Cardiac muscle cell (in vitro differentiated cells and primary cell): ENCODE data around the gene EDRF1. TPM values are rescaled to one million over a fixed set of nuclear protein-coding genes. Genes with fewer than 3 reads are reported as not detected.

ENCODE experiments used
- DNase-seq, 2 donors: peaks; one replicate each; pipeline versions ENCODE4 v3.0.0 to v3.0.0-alpha.2; 2010 to 2017; ENCODE audit warnings: low read depth in 1 of 2, low spot score in 1 of 2
- H3K27ac ChIP-seq: fragments of 200-600 bp; sonication (generic); 2 replicates; pipeline ENCODE4 v1.5.1; 2016
- H3K27me3 ChIP-seq: fragments of 200-600 bp; sonication (generic); 2 replicates; pipeline ENCODE4 v1.6.0; 2016; ENCODE audit warnings: control low read depth
- H3K36me3 ChIP-seq: fragments of 200-600 bp; sonication (generic); 2 replicates; pipeline ENCODE4 v1.5.1; 2016; ENCODE audit warnings: control low read depth
- H3K4me1 ChIP-seq: fragments of 200-600 bp; sonication (generic); 2 replicates; pipeline ENCODE4 v1.8.1; 2017; ENCODE audit warnings: low read depth, mild to moderate bottlenecking, mixed run types
- H3K4me3 ChIP-seq: fragments of 200-600 bp; sonication (generic); 2 replicates; pipeline ENCODE4 v1.5.1; 2016; ENCODE audit warnings: mild to moderate bottlenecking
- H3K9me3 ChIP-seq: fragments of 200-600 bp; sonication (generic); 2 replicates; pipeline ENCODE4 v1.5.1; 2017; ENCODE audit warnings: low read depth, mild to moderate bottlenecking, control low read depth
- polyA plus RNA-seq: library from polyadenylated mRNA; unstranded; fragments of >200 nt; fragmentation: Nextera tagmentation; extraction: Ambion mirVana; gene quantifications from 2 replicates; pipeline ENCODE4 v1.2.1, GENCODE V29; 2016
- total RNA-seq: library from RNA; depleted of rRNA; stranded (reverse); fragments of >200 nt; gene quantifications from 2 replicates; pipeline ENCODE4 v1.2.3, GENCODE V29; 2016
- TF ChIP-seq, protein P1 (sequence below): IDR thresholded peaks from 2 replicates; pipeline ENCODE4 v1.5.1; 2012; ENCODE audit warnings: low read depth, mild to moderate bottlenecking, low read length

Gene EDRF1
- total and polyA plus RNA-seq, 2 experiments from 2014 or later = 10.4 to 23.8 TPM

GRCh38 chr10:125774581-125775191 is 55.2 kb downstream of the EDRF1 start:
- H3K4me1 ChIP-seq = no peaks in the 10 kb centered on the region
- no peak overlapping the region for H3K4me3 ChIP-seq
- H3K27me3 ChIP-seq = no peaks in the 10 kb centered on the region
- TF ChIP-seq, protein P1, sequence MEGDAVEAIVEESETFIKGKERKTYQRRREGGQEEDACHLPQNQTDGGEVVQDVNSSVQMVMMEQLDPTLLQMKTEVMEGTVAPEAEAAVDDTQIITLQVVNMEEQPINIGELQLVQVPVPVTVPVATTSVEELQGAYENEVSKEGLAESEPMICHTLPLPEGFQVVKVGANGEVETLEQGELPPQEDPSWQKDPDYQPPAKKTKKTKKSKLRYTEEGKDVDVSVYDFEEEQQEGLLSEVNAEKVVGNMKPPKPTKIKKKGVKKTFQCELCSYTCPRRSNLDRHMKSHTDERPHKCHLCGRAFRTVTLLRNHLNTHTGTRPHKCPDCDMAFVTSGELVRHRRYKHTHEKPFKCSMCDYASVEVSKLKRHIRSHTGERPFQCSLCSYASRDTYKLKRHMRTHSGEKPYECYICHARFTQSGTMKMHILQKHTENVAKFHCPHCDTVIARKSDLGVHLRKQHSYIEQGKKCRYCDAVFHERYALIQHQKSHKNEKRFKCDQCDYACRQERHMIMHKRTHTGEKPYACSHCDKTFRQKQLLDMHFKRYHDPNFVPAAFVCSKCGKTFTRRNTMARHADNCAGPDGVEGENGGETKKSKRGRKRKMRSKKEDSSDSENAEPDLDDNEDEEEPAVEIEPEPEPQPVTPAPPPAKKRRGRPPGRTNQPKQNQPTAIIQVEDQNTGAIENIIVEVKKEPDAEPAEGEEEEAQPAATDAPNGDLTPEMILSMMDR = no peak
- no peak overlapping the region for H3K27ac ChIP-seq
- no peaks in the 10 kb centered on the region for H3K9me3 ChIP-seq
- H3K36me3 ChIP-seq = no peaks in the 10 kb centered on the region
- no peak for DNase-seq

DNA sequence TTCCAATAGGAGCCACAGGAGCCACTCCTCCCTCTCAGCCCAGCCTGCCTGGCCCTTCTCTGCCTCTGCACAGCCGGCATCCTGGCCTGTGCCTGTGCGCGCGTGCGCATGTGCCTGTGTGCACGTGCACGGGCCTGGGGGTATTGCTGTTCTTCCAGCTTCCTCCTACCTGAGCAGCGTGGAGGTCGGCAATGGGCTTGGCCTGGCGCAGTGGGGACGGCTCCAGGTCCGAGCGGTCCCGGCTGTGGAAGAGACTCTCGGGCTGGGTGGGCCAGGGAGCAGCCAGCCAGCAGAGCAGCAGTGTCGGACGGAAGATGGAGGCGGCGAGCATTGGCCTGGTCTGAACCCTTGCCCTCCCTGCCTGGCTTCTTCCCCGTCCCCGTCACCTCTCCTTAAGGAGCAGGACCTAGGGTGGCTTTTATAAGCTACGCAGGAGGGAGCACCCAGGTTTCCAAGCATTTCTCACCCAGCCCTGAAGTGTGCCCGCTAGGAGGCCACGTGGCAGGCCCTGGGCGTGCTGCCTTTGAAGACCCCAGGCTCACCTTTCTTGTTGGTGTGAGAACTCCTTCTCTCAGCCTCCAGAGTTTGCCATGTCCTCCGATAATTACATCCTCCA is 56.1 kb downstream of the EDRF1 start, which contains the start of gene MMP21:
Gene MMP21 (minus strand): TSS at position 331 of the 616 bp plus-strand sequence. CDS start 0 bp downstream, at position 331.
- no peaks in the 10 kb centered on the region for H3K27me3 ChIP-seq

DNA sequence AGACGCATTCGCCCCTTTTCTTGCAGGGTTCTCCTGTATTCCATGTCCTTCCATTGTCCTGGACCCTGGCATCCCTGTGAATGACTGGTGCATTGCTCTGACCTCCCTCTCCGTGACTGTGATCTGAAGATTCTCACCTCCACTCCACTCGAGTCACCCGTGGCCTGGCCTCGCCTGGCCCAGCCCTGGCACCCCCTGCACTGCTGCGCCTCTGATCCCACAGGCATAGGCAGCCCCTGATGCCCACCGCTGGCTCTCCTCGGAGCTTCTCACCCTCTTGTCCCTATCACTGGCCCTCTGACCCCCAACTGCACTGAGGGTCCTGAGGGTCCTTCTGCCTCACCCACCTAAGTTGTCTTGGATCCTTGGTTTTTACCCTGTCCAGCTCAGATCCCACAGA is 58.3 kb downstream of the EDRF1 start:
- no peaks in the 10 kb centered on the region for H3K27me3 ChIP-seq
- TF ChIP-seq, protein P1 = no peak
- no peak for DNase-seq
- no peaks in the 10 kb centered on the region for H3K9me3 ChIP-seq
- H3K36me3 ChIP-seq = no peaks in the 10 kb centered on the region
- H3K4me1 ChIP-seq = no peaks in the 10 kb centered on the region
- H3K4me3 ChIP-seq = no peak overlapping the region
- no peak overlapping the region for H3K27ac ChIP-seq

More for the DNA sequence above, 56.1 kb downstream of the EDRF1 start, which contains the start of gene MMP21:
- no peak within 1 kb of the TSS for H3K27ac ChIP-seq
- H3K4me1 ChIP-seq = no peaks in the 10 kb centered on the region
- DNase-seq = no peak
- no peaks in the 10 kb centered on the region for H3K9me3 ChIP-seq
- TF ChIP-seq, protein P1 = no peak
- no peak within 1 kb of the TSS for H3K4me3 ChIP-seq
- no peaks in the 10 kb centered on the region for H3K36me3 ChIP-seq

- H3K4me1 ChIP-seq = no peaks in the 10 kb centered on the region
- no peaks in the 10 kb centered on the region for H3K27me3 ChIP-seq
- no peaks in the 10 kb centered on the region for H3K9me3 ChIP-seq
- no peak overlapping the region for H3K4me3 ChIP-seq
- no peak for DNase-seq
- TF ChIP-seq, protein P1 = no peak
- no peak overlapping the region for H3K27ac ChIP-seq
- H3K36me3 ChIP-seq = no peaks in the 10 kb centered on the region
Observed at GRCh38 chr10:125778556-125778955, 59.0 kb downstream of the EDRF1 start.

DNA sequence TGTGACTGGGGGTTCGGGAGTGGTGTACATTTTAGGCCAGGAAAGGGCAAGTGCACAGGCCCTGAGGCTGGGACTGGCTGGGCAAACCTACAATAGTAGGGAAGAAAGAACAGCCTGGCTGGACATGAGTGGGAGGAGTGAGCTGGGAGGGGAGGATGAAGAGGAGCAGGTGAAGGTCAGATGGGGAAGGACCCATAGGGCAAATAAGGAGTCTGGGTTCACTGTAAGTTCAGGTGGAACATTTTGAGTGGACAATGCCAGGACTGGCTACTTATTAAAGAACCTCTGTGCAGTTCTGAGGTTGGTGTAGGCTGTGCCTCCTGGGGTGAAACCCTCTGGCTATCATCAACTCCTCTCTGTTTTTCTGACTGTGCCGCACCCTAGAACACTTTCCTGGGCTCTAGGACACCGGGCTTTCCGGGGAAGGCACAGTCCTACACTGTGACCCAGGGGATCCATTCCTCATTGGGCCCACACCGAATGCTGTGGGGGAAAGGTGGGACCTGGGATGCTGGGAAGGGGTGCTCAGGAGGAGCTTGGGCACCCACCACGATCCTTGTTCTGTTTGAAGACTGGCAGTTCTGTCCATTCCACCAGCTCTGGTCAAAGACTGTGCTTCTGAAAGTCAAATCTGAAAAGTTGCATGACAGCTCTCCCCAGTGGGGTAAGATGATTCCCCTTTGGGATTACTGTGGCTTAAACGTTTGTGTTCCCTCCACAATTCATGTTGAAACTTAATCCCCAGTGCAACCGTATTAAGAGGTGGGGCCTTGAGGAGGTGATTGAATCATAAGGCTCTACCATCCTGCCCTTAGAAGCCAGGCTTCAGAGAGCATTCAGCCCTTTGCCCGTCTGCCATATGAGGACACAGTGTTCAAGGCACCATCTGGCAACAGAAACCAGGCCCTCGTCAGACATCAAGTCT is 60.2 kb downstream of the EDRF1 start:
- no peak for DNase-seq

More for the DNA sequence above, 60.2 kb downstream of the EDRF1 start:
- TF ChIP-seq, protein P1 = no peak
- Histone ChIP-seq H3K4me3 (no peak overlapping the region), H3K27ac (no peak overlapping the region), H3K27me3 (no peaks in the 10 kb centered on the region), H3K9me3 (no peaks in the 10 kb centered on the region), H3K36me3 (no peaks in the 10 kb centered on the region), H3K4me1 (no peaks in the 10 kb centered on the region)
